Stomach smooth muscle (tissue), 2 donors: ENCODE measurements around the gene FHAD1.

Experiments used
- H3K27ac ChIP-seq: one replicate; pipeline ENCODE4 v1.7.0; 2013; ENCODE audit warnings: mild to moderate bottlenecking, low read length, inconsistent platforms
- H3K27me3 ChIP-seq, 2 donors: one replicate each; pipeline ENCODE4 v1.7.0; 2013; ENCODE audit warnings: low read length in 2 of 2; ENCODE audit not compliant: insufficient read depth in 2 of 2, control insufficient read depth in 1 of 2
- H3K36me3 ChIP-seq, 2 donors: one replicate each; pipeline ENCODE4 v1.7.0; 2013; ENCODE audit warnings: low read length in 2 of 2; ENCODE audit not compliant: control insufficient read depth in 2 of 2, insufficient read depth in 2 of 2
- H3K4me1 ChIP-seq: one replicate; pipeline ENCODE4 v1.7.0; 2013; ENCODE audit warnings: low read length; ENCODE audit not compliant: control insufficient read depth, insufficient read depth
- H3K4me3 ChIP-seq, 2 donors: one replicate each; pipeline ENCODE4 v1.7.0; 2013; ENCODE audit warnings: low read length in 2 of 2
- H3K9ac ChIP-seq, 2 donors: one replicate each; pipeline ENCODE4 v1.7.0; 2013; ENCODE audit warnings: low read length in 2 of 2, mild to moderate bottlenecking in 1 of 2
- H3K9me3 ChIP-seq, 2 donors: one replicate each; pipeline ENCODE4 v1.7.0; 2013; ENCODE audit warnings: low read length in 2 of 2; ENCODE audit not compliant: control insufficient read depth in 2 of 2
- donor health status: healthy.
- donor health status: Pancreatic carcinoma.

FHAD1 gene

DNA sequence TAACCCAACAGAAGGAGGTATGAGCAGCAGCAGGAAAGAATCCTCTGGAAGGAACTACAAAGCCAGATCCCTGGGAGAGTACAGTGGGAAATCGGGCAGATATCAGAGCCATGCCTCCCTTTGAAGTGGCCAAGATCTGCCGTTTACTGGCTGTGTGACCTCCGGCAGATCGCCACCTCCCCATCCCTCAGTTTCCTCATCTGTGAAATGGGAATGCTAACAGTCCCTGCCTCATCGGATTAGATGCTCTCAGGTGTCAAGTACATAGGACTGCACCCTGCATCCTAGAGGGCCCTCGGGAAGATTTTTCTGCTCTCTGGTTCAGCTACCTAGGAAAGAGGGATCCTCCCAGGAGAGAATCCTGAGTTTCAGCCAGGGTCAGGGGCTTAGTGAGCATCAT is 102.1 kb downstream of the FHAD1 start:
- no peak overlapping the region for H3K27ac ChIP-seq
- peaks cover 0 to 2% of the 10 kb centered on the region in 2 donors for H3K27me3 ChIP-seq
- peaks cover 17% of the 10 kb centered on the region for H3K4me1 ChIP-seq

DNA sequence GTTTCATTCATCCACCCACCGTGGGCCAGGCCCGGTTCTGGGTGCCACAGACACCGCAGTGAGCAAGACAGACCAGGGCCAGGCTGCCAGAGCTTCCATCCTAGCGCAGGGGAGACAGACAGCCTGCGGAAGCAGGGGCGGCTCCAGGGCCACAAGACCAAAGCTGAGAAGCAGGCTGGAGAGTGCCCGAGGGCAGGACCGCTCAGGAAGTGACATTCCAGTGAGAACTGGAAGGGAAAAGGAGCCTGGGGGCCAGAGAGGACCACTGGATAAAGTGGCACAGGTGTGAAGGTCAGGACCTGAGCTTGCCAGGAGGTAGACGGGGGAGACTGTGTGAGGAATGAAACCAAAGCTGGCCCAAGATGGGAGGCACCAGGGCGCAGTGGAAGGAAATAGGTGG is 103.1 kb downstream of the FHAD1 start:
- Histone ChIP-seq H3K4me1 (peaks cover 7% of the 10 kb centered on the region), H3K27ac (no peak overlapping the region), H3K4me3 (no peak overlapping the region), H3K9me3 (no peaks in the 10 kb centered on the region), H3K27me3 (peaks cover 0 to 2% of the 10 kb centered on the region in 2 donors), H3K36me3 (no peaks in the 10 kb centered on the region), H3K9ac (no peak overlapping the region)

More for the DNA sequence above, 102.1 kb downstream of the FHAD1 start:
- H3K4me3 ChIP-seq, result no peak overlapping the region
- no peak overlapping the region for H3K9ac ChIP-seq
- H3K9me3 ChIP-seq, result no peaks in the 10 kb centered on the region
- no peaks in the 10 kb centered on the region for H3K36me3 ChIP-seq

DNA sequence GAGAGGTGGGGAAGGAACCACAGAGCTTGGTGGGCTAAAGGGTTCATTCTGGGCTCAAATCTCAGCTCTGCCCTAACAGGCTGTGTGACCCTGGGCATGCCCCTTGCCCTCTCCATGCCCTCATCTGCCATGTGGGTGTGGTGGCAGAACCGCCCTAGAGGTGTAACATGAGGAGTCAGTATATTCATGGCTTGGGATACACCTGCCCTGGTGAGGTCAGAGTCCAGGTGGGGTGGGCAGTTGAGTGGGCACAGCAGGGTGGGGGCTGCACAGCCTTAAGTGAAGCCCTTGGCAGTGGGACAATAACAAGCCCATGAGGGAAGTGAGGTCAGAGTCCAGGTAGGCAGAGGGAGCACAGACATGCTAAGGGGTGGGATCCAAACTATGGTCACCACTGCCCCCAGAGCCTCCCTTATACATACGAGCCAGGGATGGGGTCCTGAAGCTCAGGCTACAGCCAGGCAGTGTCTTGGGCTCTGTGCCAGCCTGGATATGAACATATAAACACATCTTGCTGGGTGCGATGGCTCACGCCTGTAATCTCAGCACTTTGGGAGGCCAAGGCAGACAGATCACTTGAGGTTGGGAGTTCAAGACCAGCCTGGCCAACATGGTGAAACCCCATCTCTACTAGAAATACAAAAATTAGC is 103.7 kb downstream of the FHAD1 start:
- Histone ChIP-seq H3K4me1 (peaks cover 2% of the 10 kb centered on the region), H3K36me3 (no peaks in the 10 kb centered on the region), H3K9ac (no peak overlapping the region), H3K9me3 (no peaks in the 10 kb centered on the region), H3K27ac (no peak overlapping the region), H3K4me3 (no peak overlapping the region), H3K27me3 (peaks cover 0 to 2% of the 10 kb centered on the region in 2 donors)

DNA sequence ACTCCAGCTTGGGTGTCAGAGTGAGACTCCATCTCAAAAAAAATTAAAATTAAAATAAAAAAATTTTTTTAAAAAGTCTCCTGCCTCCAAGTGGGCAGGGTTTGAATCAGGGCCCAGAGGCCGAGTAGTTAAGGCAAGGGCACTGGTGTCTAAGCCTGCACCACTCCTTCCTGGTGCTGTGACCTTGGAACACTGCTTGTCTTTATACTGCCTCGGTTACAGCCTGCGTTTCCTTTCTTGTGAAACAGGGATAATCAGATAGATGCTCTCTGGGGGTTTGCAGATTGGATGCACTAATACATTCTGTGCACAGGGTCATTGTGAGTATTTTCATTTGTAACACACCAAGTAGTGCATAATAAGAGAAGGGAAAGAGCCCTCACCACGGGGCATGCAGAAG is 104.3 kb downstream of the FHAD1 start:
- Histone ChIP-seq H3K9me3 (no peaks in the 10 kb centered on the region), H3K27me3 (peaks cover 0 to 2% of the 10 kb centered on the region in 2 donors), H3K27ac (no peak overlapping the region), H3K36me3 (no peaks in the 10 kb centered on the region), H3K4me3 (no peak overlapping the region), H3K4me1 (peaks cover 2% of the 10 kb centered on the region), H3K9ac (no peak overlapping the region)

DNA sequence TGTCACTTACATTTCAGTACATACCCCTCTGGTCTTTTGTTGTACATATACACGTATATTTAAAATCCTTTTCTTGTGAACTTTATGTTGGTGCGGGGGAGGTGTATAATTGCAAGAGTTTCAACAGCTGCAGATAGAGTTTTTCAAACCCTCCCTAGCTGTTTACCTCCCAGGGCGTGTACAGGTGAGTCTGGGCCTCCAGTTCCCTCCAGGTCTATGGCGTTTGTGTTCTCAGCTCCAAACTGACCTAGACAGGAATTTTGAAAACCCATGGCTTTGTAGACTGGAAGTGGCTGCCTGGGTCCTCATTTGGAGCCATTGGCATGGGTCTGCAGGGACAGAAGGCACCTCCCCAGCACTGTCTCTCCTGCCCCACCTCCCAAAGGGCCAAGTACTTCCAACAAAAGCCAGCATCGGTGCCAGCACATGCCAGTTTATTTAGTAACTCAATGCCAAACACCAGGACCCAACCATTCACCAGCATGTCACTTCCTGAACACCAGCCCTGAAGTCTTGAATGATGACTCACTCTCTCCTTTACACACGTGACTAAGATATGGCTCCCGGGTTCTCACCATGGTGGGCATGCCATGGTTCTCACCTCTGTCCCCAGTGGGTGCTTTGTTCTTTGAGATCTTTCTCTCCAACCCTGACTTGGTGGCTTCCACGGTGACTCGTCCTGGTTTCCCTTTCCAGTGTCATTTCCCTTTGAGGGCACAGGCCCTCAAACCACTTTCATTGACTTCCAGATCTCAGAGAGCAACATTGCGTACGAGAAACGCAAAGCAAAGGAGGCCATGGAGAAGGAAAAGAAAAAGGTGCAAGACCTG is 105.3 kb downstream of the FHAD1 start:
- Histone ChIP-seq H3K9ac (no peak overlapping the region), H3K9me3 (no peaks in the 10 kb centered on the region), H3K4me1 (peaks cover 2% of the 10 kb centered on the region), H3K27me3 (peaks cover 0 to 2% of the 10 kb centered on the region in 2 donors), H3K27ac (no peak overlapping the region), H3K4me3 (no peak overlapping the region), H3K36me3 (no peaks in the 10 kb centered on the region)

DNA sequence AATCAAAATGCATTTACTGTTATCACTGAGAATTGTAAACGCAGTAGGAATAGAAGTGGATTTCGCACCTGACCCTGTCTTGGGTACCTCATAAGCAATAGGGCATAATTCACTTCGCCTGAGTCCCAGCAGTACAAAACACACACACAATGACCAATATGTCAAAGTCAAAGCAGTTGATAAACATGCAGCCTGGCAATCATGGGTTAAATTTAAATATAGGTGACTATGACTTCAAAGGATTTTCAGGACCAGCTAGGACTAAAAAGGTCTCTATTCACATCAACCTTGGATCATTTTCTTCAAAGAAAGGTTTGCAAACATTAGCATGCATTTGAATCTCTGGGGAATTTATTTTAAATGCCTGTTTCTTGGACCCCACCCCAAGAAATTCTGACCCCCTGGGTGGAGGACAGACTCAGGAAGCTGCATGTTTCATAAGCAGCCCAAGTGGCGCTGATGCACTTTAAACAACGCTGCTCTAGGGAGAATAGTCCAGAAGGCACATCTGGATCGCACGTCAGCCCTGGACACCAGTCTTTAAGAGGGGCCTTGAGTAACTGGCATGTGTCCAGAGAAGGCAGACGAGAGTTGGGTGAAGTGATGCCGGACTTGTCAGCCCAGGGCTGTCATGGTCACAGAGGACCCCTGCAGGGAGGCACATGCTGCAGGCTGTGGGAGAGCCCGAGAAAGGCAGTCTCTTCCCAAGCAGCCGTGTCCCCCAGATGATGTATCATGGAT is 107.0 kb downstream of the FHAD1 start:
- Histone ChIP-seq H3K4me3 (no peak overlapping the region), H3K27ac (no peak overlapping the region)

DNA sequence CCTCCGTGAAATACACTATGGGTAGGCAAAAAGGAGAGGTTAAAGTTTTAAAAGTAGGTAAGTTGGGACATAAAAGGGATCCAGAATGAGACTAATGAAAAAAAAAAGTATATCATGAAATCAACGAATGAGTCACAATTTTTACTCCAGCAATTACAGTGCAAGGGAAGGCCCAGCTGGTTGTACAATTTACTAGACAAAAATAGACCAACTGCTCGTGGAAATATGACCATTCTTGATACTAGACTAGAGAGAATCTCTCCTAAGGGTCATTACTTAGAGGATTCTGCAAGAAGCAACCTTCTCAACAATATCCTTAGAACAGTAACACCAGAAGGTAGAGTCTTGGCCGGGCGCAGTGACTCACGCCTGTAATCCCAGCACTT is 107.5 kb downstream of the FHAD1 start:
- H3K4me3 ChIP-seq, result no peak overlapping the region

More for the DNA sequence above, 107.0 kb downstream of the FHAD1 start:
- H3K27me3 ChIP-seq, result peaks cover 0 to 2% of the 10 kb centered on the region in 2 donors
- H3K9me3 ChIP-seq, result no peaks in the 10 kb centered on the region
- peaks cover 2% of the 10 kb centered on the region for H3K4me1 ChIP-seq
- no peak overlapping the region for H3K9ac ChIP-seq
- H3K36me3 ChIP-seq, result no peaks in the 10 kb centered on the region

DNA sequence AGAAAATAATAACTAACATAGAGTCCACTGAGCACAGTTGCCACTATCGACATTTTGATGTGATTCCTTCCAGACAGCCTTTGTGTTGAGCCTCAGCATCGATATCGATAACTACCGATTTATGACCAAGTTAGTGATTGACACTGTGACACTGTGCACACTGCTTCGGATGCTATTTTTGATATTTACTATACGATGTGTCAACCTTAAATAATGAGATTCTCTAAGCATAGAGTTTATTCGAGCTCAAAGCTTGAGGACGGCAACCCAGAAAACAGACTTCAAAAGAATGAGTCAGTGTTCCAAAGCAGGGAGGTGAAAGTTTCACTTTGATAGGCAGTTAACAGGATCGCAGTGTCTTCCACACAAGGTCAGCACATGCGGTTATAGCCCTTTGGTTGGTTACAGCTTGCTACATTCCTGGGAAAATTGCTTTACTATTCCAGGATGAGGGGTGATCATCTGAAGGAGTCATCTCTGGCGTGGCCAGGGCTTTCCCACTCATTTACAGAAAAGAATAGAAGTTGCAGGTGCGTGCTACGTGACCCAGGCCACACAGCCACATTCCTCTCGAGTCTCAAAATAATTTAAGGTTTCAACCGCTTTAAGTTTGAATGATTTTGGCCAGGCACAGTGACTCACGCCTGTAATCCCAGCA is 109.1 kb downstream of the FHAD1 start:
- H3K27me3 ChIP-seq, result peaks cover 0 to 2% of the 10 kb centered on the region in 2 donors
- peaks cover 2% of the 10 kb centered on the region for H3K4me1 ChIP-seq
- H3K27ac ChIP-seq, result no peak overlapping the region
- H3K36me3 ChIP-seq, result no peaks in the 10 kb centered on the region
- no peak overlapping the region for H3K9ac ChIP-seq
- H3K9me3 ChIP-seq, result no peaks in the 10 kb centered on the region
- H3K4me3 ChIP-seq, result no peak overlapping the region

More for the DNA sequence above, 107.5 kb downstream of the FHAD1 start:
- H3K36me3 ChIP-seq, result no peaks in the 10 kb centered on the region
- H3K4me1 ChIP-seq, result peaks cover 2% of the 10 kb centered on the region
- H3K9me3 ChIP-seq, result no peaks in the 10 kb centered on the region
- H3K27ac ChIP-seq, result no peak overlapping the region
- peaks cover 0 to 2% of the 10 kb centered on the region in 2 donors for H3K27me3 ChIP-seq
- no peak overlapping the region for H3K9ac ChIP-seq

DNA sequence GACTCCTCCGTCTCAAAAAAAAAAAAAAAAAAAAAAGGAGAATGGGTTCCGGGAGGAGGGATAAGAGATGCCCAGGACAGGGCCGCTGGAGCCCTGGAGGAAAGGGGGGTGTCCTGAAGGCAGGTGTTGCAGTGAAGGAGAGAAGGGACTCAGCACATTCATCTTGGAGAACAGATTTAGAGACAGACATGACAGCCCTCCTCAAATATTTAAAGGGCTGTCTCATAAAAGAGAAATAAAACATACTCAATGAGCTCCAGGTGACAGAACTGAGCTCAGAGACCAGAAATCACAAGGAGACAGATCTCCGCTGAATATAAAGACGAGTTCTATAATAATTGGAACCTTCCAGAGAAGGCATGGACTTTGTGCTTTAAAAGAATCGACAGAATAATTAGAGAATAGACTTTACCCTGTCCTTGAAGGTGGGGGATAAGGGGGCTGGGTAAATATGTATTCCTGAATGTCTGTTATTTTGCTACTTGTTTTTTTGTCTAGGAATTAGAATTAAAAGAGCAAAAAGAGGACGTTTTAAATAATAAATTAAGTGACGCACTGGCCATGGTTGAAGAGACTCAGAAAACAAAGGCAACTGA is 110.7 kb downstream of the FHAD1 start:
- Histone ChIP-seq H3K9ac (no peak overlapping the region), H3K4me1 (no peaks in the 10 kb centered on the region), H3K9me3 (no peaks in the 10 kb centered on the region), H3K36me3 (no peaks in the 10 kb centered on the region), H3K27ac (no peak overlapping the region), H3K27me3 (peaks cover 0 to 2% of the 10 kb centered on the region in 2 donors), H3K4me3 (no peak overlapping the region)

DNA sequence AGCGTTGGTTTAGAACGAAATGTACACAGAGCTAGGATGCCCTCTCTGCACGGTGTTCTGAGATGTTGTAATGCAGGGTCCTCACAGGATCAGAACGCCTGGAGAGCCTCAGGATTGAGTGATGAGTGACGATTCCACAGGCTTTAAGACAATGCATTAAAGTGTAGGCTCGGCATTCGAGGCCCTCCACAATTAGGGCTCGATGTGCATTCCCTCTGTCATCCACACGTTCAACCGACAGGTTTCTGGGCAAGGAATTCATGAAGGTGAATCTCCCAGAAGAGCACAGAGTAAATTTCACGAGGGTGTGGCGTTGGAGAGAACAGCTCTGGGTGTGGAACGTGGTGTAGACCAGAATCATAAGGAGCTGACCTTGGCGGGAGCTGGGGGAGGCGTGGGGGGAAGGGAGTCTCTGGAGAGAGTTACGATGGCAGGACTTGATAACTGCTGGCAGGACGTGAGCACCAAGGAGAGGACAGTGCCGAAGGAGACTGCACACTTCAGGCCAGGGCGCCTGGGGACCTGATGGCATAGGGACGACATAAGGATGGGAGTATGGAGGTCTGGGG is 111.6 kb downstream of the FHAD1 start:
- H3K9ac ChIP-seq, result no peak overlapping the region
- no peak overlapping the region for H3K27ac ChIP-seq
- no peaks in the 10 kb centered on the region for H3K4me1 ChIP-seq
- no peaks in the 10 kb centered on the region for H3K36me3 ChIP-seq
- no peak overlapping the region for H3K4me3 ChIP-seq
- H3K27me3 ChIP-seq, result no peaks in the 10 kb centered on the region
- H3K9me3 ChIP-seq, result no peaks in the 10 kb centered on the region
